Esophagus squamous epithelium (tissue), 4 donors: ENCODE data around the gene CLK4.

Experiments used
- POLR2A ChIP-seq, 4 donors: fragments of 450-650 bp; IDR thresholded peaks; one replicate each; pipeline ENCODE4 v1.6.1; 2017; ENCODE audit warnings: antibody characterized with exemption in 4 of 4, mild to moderate bottlenecking in 4 of 4, moderate library complexity in 3 of 4
- TF ChIP-seq, protein P1 (sequence below), 6 experiments: fragments of 450-650 bp in 4 of 6; fragments of 200-600 bp in 2 of 6; sonication (generic) in 2 of 6; IDR thresholded peaks; one replicate each; pipeline ENCODE4 v1.5.1; 2016 to 2019; ENCODE audit warnings: antibody characterized with exemption in 6 of 6, mild to moderate bottlenecking in 4 of 6, moderate library complexity in 4 of 6

- TF ChIP-seq, protein P1, sequence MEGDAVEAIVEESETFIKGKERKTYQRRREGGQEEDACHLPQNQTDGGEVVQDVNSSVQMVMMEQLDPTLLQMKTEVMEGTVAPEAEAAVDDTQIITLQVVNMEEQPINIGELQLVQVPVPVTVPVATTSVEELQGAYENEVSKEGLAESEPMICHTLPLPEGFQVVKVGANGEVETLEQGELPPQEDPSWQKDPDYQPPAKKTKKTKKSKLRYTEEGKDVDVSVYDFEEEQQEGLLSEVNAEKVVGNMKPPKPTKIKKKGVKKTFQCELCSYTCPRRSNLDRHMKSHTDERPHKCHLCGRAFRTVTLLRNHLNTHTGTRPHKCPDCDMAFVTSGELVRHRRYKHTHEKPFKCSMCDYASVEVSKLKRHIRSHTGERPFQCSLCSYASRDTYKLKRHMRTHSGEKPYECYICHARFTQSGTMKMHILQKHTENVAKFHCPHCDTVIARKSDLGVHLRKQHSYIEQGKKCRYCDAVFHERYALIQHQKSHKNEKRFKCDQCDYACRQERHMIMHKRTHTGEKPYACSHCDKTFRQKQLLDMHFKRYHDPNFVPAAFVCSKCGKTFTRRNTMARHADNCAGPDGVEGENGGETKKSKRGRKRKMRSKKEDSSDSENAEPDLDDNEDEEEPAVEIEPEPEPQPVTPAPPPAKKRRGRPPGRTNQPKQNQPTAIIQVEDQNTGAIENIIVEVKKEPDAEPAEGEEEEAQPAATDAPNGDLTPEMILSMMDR (IDR thresholded peaks at IDR 0.05) = peak in 1 of 6 experiments; percentile 3
- no peak for TF ChIP-seq POLR2A (IDR thresholded peaks at IDR 0.05)
Observed at GRCh38 chr5:178625679-178626483, 969 bp downstream of the CLK4 start.
